HK-2 (cell line): ENCODE data around the gene MSI2.
A peak's percentile ranks its signal among the peaks of the same experiment; 100 is the strongest.

ENCODE experiments used
- DNase-seq: peaks from one replicate; pipeline ENCODE4 v3.0.0-alpha.2; 2018; ENCODE audit not compliant: unreplicated experiment

The MSI2 gene

DNA sequence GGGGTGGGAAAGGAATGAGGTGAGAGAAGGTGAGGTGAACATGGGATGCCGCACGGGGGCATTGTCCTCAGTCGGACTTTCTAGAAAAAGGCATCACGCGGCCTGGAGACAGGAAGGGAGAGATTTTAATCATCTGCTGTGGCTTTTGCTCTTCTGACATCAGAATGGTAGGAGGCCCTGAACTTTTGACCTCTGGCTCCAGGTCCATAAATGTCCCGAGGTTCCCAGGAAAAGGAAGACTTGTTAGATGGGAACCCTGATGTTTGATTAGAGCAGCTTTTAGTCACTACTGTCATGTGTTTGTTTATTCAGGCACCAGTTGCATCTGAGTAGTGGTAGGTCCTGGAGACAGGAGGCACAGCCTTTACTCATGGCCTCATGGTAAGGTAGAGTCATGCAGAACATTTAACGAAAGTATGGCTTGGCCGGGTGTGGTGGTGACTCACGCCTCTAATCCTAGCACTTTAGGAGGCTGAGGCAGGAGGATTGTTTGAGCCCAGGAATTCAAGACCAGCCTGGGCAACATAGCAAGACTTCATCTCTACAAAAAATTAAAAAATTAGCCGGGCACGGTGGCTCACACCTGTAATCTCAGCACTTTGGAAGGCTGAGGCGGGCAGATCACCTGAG is 203.1 kb downstream of the MSI2 start:
- peak; percentile 81 for DNase-seq

DNA sequence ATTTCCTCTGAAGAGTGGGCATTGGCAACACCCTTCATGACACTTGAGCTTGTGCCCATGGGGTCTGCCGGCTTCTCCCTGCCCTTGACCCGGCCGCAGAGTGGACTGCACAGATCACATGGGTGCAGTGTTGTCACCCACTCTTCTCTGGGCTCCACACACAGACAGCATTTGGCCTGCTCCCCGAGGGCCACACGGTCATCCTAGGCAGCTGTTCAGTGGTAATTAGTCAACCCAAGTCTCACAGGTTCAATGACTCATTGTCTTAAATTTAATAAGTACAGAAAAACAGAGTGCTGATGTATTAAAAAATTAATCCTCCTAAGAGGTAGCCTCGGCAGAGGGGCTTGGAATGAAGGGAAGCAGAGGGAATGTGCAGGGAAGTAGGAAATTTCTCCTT is 204.8 kb downstream of the MSI2 start:
- peak; percentile 32 for DNase-seq

DNA sequence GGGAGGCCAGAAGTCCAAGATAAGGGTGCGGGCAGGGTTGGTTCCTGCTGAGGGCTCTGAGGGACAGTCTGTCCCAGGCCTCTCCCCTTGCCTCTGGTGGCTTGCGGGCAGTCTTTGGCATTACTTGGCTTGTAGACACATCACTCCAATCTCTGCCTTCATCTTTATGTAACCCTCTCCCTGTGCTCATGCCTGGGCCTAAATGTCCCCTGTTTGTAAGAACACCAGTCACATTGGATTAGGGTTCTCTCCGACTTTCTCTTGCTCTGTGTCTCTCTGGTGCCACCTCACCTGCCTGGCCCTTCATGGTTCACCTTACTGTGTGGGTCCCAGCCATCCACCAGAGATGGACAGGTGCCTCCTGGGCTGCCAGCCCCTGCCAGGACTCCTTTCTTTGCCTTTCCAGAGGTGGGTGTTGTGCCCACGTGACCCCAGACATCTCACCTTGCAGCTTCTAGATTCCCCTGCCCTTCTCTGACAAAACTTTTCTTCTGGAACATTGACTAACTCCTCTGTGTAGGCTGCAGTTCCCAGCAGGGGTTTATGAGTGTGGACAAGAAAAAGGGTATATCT is 205.8 kb downstream of the MSI2 start:
- DNase-seq = no peak

DNA sequence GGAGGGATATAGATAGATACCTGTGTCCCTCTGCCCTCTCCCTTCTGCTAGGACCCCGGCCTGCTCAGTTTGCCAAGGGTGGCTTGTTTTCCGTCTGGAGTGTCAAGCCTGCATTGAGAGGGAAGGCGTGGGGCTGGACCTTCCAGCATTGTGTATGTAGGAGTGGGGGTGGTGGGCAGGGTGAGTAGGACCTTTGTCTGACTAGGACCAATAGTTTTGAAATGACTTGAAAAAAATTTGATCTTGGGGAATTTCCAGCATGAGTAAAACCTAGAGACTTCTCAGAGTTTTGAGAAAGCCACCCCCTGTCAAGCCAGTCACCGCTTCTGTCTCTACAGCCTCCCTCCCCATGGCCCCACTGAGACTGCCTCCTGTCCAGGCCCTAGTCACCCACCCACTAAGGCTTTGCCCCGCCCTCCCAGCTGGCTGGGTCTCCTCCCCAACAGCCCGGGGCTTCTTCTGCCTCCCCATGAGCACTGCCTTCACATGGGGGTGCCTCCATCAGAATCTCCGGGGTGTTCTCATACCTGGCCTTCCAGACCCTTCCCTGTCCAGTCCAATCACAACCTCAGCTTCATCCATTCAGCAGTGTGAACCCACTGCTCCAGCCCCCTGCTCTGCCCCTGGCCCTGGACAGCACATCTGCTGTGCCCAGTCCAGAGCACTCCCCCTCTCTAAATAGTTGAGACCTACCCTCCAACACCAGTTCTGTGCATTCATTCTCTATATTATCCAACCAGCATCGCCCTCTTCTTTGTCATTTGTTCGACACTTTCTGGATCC is 207.0 kb downstream of the MSI2 start:
- DNase-seq = peak; percentile 83

DNA sequence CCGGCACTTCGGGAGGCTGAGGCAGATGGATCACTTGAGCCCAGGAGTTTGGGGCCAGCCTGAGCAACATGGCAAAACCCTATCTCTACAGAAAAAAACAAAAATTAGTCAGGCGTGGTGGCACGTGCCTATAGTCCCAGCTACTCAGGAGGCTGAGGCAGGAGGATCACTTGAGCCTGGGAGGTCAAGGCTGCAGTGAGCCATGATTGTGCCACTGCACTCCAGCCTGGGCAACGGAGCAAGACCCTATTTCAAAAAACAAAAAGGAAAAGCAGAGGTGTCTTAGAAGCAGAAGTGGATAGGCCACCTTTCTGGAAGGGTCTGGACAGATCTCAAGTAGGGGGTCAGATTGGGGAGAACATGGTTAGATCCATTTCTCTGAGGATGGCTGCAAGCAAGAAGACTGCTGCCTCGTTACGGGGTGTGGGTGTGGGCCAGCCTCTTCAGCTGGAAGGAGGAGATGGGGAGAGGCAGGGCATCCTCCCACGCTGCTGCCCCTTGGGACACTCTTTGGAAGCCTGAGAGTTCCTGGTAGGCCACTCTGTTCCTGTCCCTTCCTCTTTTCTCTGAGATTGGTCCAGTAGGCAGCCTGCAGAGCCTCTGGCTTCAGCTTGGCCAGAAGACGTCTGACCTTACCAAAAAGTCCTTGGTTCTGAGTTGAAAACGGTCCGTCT is 208.0 kb downstream of the MSI2 start:
- DNase-seq = no peak

DNA sequence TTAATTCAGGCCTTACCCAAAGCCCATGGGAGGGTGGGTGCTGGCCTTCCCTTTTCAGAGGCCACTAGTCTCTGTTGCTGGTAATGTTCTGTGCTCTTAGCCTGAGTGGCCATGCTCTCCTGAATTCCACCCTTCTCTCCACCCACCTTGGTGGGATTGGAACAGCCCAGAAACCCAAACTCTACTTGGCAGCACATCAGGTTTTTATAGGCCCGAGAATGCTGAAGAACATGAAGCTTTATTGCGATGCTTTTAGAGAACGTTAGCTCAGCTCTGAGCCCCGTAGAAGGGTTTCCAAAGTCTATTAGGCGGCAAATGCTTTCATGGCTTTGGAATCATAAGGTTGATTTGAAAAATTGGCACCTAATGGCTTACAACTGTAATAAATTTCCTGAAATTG is 209.3 kb downstream of the MSI2 start:
- DNase-seq = no peak

DNA sequence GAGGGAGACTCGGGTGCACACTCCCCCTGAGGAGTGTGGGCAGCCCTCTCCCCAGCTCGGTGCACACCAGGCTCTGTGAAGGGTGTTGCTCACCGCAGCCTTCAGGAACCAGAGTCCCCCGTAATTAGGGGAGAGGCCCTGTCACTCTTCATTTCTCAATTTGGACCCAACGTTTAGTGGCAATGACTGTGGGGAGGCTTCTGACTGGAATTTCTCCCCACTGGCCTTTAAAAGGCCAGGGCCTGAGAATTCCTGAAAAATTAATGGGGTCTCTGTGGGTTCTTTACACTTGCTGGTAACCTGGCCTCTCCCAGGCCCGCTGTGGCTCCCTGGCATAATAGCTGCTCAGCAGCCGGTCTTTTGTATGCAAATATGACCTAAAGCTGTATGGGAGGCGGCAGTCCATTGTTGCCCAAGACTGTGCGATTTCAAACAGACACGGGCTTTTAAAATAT is 209.7 kb downstream of the MSI2 start:
- no peak for DNase-seq

DNA sequence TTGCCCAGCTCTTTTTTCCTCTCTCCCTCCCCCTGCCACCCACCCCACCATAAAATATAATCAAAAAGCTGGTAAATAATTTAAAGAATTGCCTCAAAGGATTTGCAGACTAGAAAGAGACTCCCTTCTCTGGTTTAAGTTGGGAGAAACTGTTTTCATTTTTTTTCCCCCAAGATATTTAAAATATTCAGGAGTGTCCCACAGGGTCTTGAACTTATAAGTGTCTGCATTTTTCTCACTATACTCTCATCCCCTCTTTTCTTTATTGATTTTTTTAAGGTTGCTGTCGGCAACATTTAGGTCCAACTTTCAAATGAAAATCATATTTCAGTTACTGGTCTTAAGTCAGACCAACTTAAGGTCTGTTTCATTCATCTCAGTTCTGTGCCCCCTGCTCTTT is 210.2 kb downstream of the MSI2 start:
- no peak for DNase-seq

DNA sequence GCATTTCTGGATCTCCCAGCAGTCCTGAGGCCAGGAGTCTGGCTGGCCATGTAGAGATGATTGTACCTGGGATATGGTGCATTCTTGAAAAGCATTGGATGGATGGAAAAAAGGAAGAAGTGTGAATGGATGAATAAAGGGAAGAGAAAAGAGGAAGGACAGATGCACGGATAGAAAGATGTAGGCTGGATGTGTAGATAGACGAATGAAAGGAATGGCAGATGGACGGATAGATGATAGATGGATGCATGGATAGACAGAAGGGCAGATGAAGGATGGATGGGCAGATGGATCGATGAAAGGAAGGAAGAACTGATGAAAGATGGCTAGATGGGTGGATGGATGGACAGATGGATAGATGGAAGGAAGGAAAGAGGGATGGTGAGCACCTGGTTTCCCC is 210.9 kb downstream of the MSI2 start:
- no peak for DNase-seq

DNA sequence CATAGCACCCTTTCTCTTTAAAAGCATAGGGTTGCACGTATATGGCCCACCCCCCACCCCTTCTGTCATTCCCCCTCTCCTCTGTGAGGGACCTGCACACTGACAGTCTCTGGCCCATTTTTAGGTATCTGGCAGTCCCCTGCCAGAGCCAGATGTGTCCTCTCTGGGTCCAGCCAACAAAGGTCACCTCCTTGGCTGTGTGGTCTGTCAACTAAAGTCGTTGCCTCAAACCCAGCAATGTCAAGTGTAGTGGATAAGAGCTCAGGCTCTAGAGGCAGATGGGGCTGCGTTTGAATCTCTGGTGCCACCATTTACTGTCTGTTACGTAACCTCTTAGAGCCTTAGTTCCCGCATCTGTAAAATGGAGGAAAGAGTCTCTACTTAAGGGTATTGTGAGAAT is 211.5 kb downstream of the MSI2 start:
- no peak for DNase-seq

DNA sequence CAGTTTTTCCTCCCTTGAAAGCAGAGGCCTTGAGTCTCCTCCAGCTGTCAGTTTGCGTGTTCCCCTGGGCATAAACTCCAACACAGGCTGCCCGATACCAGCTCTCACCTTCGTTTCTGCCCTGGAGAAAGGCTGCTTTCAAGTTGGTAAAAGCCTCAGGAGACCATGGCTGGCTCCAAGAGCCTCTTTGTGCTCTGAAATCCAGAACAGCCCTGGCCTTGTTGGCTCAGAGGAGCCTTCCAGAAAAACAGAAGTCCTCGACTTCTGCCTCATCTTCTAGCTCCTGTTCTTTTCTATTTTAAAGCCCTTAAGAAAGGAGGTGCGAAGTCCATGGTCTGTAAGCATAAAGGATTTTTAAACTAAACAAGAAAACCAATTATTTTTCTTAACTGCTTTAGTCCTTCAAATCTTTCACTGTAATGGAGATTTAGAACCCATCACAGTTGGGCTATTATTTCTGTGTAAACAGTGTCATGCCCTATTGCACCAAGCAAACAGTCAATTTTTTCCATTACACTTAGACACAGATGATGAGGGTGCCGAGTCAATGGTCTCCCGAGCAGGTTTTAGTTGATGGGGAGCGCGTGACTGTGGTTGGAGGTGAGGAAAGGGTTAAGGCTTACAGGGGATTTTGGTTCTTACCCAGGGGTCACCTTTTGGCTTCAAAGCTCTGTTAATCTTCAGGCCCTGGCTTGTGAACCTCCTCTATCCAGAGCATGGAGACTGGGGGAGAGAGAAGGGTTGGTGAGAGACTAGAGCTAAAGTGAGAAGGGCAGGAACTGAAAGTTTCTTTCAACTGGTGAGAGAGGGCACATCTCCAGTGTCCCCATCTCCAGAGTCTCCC is 212.8 kb downstream of the MSI2 start:
- DNase-seq = no peak

DNA sequence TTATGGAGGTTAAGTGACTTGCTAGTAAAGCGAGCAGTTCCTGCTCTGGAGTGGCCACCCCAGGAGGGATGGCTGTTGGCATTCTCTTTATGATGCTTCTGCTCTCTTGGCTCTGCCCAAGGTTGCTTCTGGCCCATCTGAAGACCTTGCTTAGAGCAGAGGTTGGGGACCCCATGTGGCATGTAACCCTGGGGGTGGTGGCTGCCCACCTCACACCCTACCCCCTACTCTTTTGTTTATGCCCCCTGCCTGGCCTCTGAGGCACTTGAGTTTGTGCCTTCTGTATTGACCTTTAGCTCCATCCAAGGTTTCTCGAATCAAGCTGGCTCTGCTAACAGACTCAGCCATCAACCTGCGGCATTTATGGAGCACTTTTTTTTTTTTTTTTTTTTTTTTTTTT is 214.6 kb downstream of the MSI2 start:
- DNase-seq = no peak

DNA sequence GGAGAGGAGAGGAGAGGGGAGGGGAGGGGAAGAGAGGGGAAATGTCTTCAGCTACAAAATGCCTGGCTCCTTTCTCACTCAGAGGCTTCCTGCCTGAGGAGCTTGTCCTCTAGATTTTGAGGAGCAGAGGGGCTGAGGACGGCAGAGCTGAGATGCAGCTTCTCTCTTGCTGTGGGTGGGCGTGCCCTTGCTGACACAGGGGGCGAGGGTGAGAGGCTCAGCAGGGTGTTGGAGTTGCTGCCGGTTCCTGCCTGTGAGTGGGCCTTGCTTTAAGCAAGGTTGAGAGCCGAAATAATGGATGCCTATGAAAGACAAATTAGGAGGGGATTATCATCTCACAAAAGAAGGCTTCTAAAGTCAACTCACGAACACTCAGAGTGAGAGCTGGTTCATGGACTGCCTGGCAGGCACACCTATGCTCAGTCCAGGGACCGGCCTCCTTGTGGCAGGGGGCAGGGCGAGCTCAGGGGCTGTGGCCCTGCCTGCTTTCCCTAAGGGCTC is 215.6 kb downstream of the MSI2 start:
- DNase-seq = no peak

DNA sequence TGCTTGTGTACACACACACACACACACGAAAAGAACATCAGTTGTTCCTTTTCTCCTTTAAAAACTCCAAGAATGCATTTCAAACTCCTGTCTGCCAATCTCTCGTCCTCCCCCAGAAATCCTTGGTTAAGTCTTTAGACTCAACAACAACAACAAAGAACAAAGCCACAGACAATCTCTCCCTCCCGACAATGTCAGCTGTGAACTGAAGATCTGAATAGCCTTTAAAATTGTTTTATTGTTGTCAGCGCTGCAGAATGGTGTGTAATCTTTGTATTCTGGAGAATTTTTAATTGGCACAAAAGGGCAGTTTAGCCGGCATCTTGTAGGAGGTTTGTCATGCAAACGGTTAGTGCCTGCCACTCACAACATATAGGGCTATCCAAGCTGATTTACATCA is 219.5 kb downstream of the MSI2 start:
- no peak for DNase-seq

DNA sequence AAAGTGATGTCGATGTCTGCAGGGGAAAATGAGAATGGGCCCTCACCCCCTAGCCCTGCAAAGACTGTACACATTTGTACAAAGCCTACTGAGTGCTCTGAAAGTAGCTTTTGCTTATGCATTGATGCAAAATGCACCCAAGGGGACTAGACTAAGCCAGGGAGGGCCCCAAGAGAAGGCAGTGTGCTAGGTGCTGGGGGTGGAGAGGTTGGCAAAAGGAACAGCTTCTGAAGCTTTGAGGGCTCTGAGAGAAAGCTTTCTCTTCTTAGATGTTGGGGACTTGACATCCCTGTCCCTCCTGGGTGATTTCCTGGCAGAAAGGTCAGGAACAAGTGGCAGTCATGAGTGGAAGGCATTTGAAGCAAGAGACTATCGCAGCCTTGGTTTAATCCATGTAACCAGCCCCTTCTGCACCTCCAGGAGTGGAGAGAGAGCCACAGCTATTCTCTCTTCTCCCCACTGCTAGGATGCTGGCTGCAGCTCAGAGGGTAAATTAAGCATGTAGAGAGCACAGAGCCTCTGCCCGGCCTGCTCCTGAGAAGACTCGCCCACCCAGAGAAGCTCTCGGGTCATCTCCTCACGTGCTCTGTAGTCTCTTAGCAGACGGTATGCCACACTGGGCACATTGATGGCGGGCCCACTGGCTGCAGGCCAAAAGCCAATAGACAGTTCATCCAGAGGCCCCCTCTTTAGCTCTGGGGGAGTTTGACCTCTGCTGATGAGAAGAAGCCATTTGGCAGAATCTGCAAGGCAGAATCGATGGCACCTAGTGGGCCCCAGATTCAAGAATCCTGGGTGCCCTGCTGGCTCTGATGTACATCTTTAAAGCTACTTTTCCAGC is 221.4 kb downstream of the MSI2 start:
- no peak for DNase-seq

DNA sequence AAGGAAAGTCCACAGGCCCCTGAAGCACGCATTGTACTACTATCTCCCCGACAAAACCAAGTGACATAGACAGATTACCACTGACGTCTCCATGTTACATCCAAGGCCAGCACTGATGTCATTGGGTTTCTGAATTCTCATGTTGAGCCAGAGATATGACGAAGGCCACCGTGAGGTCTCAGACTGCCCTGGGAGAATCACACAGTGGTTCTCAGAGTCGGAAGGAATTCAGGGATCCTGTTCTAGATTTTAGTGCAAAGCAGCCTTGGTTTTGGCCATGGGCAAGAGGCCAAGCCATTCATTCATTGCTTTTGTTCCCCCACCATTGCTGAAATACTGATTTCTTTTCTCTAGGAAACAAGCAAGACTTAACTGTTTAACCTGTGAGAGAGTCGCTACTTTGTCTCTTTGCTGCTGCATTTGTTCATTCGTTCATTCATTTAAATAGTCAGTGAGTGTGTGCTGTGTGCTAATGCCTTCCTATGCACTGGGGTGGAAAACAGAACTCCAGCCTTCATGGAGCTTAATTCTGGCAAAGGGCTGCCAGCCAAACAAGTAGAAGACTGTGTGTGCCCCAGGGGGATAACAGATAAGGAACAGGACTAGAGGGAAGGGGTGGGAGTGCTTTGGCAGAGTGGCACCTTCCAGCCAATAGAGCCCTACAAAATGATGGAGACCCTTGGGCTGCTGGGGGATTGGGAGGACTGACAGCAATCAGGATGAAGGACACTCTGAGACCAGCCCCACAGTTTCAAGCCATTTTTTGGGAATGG is 222.3 kb downstream of the MSI2 start:
- no peak for DNase-seq

DNA sequence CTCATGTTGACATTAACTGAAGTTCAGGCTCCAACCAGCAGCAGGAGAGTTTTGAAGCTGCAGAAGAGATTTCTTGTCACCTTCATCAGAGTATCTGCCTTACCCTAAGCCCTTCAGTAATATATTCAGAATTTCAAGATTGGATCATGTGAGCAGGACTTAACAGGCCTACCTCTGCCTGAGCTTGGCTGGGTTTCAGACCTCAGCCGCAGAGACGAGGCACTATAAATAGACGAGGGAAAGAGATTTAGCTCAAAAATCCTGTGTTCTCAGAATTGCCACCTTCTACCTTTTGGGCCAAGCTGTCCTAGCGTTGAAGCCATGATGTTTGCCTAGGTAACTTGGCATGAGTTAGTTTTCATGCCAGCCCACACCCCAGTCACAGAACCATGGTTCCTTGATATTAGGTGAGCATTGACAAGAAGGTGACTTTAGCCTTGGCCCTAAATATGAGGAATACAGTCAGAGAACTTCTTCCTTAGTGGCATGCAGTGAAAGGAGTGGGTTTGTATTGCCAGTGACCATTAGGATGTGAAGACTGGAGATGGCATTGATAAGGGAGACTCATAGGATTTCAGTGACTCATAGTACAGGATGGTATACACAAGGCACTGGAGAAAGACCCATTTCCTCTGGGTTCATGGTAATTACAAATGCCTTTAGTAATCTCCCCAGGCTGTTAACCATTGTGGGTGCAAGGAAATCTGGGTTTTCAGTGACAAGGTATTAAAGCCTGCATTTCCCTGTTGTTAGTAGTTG is 224.3 kb downstream of the MSI2 start:
- no peak for DNase-seq

DNA sequence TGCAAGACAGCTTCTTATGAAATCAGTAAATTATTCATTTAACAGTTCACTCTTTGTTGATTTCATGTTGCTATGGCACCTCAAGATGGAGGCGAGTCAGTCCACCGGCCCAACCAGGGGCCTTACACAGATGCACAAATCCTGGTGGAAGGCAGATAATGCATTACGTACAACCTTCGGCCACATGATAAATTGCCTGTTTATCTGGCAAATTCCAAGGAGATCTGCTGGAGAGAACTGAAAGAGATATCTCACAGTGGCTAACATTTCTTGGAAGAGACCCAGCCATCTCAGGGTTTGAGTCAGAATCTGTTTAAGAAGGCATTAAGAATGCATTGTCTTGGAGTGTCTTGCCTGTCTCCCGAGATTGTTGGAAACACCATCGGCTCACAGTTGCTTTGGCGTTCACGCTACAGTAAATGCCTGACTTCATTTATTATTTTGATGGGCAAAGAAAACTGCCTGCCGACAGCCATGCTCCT is 225.6 kb downstream of the MSI2 start:
- DNase-seq = no peak

DNA sequence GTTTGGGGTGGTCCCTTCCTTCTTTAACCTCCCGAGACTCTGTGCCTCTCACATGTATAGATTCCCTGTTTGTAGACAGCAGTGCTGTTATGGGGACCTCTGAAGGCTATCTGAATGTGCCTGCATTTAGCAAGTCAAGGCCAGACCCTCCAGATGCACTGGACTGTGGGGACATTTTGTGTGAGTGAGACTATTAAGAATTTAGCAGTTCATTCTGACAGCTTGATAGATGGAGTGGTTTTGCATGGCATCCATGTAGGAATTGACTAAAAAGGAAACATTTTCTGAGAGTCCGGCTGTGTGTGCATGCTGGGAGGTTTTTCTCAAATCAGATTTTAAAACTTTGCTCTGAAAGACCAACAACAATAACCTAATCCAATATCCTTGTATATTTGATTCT is 226.3 kb downstream of the MSI2 start:
- no peak for DNase-seq
